Bronchial epithelial cell (primary cell): ENCODE results near the gene DGLUCY. TPM values are rescaled to one million over a fixed set of nuclear protein-coding genes. Genes with fewer than 3 reads are reported as not detected.

ENCODE experiments used
- DNase-seq: peaks from one replicate; pipeline ENCODE4 v3.0.0-alpha.2; 2010; ENCODE audit warnings: low read depth
- FAIRE-seq: peaks from 2 replicates; lab custom pipeline; 2011; peaks lifted over from hg19 to GRCh38; lab: Jason Lieb, UNC
- H3K27me3 ChIP-seq: 2 replicates; pipeline ENCODE4 v1.5.1; 2011; ENCODE audit warnings: low read length; ENCODE audit not compliant: control insufficient read depth, insufficient read depth
- H3K36me3 ChIP-seq: 2 replicates; pipeline ENCODE4 v1.5.1; 2011; ENCODE audit warnings: low read length; ENCODE audit not compliant: control insufficient read depth, insufficient read depth
- H3K4me3 ChIP-seq: 2 replicates; pipeline ENCODE4 v1.5.1; 2011; ENCODE audit warnings: mild to moderate bottlenecking, low read depth, low read length, control low read depth
- CTCF ChIP-seq: IDR thresholded peaks from 2 replicates; pipeline ENCODE4 v1.5.1; 2011; ENCODE audit warnings: mild to moderate bottlenecking, moderate library complexity, low read length, control low read depth, inconsistent platforms; ENCODE audit not compliant: insufficient read depth, severe bottlenecking
- total RNA-seq: library from RNA; depleted of rRNA; stranded (reverse); fragments of >200 nt; gene quantifications from 2 replicates; pipeline ENCODE4 v1.2.1, GENCODE V29; 2014

DGLUCY gene
- total RNA-seq, 1 donor from 2014 or later, result 8.4 TPM

DNA sequence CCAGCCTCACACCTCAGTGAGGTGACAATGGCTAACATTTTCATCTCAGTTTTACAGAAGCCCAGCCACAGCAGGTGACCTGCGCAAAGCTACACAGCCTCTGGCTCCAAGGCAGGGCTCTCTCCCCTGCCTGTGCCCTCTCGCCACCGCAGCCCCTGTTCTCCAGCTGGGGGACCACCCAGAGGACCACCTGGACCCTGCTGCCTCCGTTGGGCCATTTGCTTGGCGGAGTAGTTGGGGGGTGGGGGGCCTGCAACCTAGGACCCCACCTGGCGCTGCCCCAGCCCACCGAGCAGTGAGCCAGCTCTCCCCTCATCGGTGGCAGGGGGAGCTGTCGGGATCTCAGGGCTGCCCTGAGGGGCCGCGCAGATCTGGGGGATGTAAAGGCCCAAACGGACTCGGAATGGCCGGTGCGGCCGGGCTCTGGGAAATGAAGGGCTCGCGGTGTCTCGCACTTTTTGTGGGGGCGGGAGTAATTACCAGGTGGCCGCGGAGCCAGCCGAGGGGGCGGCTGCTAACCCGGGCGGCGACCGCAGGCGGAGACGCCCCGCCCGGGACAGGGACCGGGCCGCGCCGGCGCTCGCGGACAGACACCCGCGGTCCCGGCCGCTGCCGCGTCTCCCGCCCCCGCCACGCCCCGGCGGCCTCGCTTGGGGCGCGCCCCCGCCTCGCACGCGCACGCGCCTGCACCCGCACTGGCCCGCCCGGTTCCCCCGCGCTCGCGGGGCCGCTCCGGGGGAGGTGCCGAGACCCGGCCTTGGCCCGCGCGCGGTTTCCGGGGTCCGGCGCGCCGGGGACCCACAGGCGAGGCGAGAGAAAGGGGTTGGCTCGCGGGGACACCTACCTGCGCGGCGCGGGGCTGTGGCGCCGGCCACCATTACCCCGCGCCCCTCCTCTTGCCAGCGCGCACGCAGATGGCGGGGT lies 139.3 kb downstream of the DGLUCY start:
- FAIRE-seq, result no peak
- DNase-seq, result no peak
- Histone ChIP-seq H3K27me3 (no peaks in the 10 kb centered on the region), H3K4me3 (peak overlapping the region; percentile 52), H3K36me3 (no peaks in the 10 kb centered on the region)
- TF ChIP-seq CTCF, result no peak

DNA sequence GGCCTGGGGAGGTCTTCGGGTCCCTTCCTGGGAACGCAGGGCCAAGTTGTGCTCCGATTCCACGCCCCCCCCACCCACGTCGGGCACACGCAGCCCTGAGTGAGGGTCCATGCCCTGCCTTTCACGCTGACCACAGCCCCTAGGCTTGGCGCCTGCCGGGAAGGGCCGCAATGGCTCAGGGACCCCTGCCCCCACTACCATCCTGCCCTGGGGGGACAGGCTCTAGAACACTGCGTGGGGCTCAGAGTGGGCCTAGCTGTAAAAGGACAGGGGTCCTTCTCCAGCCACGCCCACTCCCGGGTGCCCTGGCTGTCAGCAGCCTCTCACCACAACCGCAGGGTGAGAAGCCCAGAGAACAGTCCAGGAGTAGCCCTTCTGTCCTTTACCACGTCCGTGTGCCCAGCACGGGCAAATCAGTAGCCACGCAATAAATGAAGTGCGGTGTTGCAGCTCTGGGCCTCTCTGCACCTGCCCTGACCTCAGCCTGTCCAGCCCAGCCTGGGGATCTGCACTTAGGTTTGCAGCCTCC lies 140.0 kb downstream of the DGLUCY start:
- FAIRE-seq, result no peak
- H3K36me3 ChIP-seq, result no peaks in the 10 kb centered on the region

DNA sequence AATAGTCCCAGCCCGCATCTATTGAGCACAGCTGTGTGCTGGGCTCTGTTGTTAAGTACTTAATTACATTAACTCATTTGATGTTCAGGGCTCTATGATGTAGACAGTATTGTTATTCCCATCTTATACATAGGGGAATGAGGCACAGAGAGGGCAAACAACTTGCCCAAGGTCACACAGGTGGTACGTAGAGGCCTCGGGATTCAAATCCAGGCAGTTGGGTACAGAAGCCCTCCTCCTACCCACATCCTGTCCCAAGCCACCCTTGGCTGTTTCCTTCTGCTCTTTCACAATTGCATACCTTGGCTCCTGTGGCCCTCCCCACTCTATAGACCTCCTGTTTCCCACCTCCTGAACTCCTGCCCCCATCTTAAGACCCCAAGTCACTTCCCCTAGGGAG lies 140.6 kb downstream of the DGLUCY start:
- DNase-seq (no peak), FAIRE-seq (no peak)
- Histone ChIP-seq H3K4me3 (no peak overlapping the region), H3K27me3 (no peaks in the 10 kb centered on the region), H3K36me3 (no peaks in the 10 kb centered on the region)
- TF ChIP-seq CTCF, result no peak

More for the DNA sequence above, 140.0 kb downstream of the DGLUCY start:
- no peak for DNase-seq
- H3K4me3 ChIP-seq, result peak overlapping the region; percentile 52
- no peaks in the 10 kb centered on the region for H3K27me3 ChIP-seq
- TF ChIP-seq CTCF, result no peak

DNA sequence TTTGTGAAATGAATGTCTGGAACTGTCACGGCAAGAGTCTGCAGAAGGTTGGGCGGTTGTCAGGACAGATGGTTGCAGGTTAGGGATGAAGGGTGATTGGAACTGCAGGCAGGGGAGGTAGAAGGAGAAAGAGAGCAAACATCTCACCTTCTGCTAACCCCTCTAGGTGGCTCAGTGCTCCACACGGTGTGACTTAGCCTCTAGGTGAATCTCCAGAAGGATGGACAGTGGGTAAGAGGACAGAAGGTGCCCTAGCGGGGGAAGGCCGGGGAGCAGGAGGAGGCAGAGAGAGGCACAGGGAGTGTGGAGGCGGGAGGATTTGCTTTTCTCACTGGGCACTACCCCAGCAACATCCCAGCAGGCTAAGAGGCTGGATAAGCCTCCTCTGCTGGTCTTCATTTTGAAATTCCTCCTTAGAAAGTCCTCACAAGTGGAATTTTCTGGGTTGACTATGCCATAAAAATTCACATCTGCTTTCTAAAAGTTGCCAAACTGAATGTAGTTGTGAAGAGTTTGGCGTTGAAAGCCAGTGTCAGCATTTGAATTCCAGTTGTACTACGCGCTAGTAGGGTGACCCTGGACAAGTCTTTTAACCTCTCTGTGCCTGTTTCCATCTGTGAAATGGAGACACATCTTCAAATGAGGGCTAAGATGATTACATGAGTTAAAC lies 141.3 kb downstream of the DGLUCY start:
- Histone ChIP-seq H3K36me3 (no peaks in the 10 kb centered on the region), H3K27me3 (no peaks in the 10 kb centered on the region), H3K4me3 (no peak overlapping the region)
- FAIRE-seq (no peak), DNase-seq (no peak)
- no peak for TF ChIP-seq CTCF

DNA sequence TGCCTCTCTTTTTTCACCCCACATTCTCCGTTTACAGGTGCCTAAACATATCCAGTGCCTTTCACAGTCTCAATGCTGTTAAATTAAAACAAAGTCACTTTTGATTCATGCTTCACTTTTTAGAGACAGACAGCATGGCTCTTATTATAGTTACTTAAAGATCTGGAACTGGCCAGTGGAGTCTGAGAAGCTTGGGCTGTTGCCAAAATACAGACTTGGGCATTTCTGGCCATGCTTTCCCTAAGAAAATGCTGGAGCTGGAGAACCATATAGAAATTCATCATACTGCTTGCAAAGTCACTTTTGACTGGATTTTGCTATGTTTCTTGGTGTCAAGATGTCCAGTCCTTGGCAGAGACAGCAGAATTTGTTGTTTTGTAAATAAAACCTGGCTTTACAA lies 142.8 kb downstream of the DGLUCY start:
- Histone ChIP-seq H3K4me3 (no peak overlapping the region), H3K36me3 (no peaks in the 10 kb centered on the region), H3K27me3 (no peaks in the 10 kb centered on the region)
- no peak for TF ChIP-seq CTCF
- DNase-seq (no peak), FAIRE-seq (no peak)
